GM20000 (cell line): Measurements from ENCODE around the gene PANK2.

Source experiments
- DNase-seq: peaks from one replicate; pipeline ENCODE4 v3.0.0; 2012; ENCODE audit warnings: low spot score
- CTCF ChIP-seq: IDR thresholded peaks from 2 replicates; pipeline ENCODE4 v1.5.1; 2012; ENCODE audit warnings: mild to moderate bottlenecking, control low read depth; ENCODE audit errors: extremely low read depth, missing control alignments

Gene PANK2

DNA sequence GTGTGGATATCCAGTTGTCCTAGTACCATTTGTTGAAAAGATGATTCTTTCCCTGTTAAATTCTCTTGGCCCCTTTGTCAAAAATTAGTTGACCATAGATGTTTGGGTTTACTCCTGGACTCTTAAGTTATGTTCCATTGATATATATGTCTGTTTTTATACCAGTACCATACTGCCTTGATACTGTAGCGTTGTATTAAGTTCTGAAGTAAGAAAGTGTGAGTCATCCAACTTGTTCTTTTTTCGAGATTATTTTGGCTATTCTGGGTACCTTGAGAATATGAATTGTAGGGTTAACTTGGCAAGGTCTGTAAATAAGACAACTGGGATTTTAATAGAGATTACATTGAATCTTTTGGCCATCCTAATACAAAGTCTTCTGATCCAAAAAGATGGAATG is 26.5 kb downstream of the PANK2 start:
- TF ChIP-seq CTCF, result no peak
- DNase-seq, result no peak

- DNase-seq, result no peak
- no peak for TF ChIP-seq CTCF
Observed at GRCh38 chr20:3916364-3916763, 27.2 kb downstream of the PANK2 start.

DNA sequence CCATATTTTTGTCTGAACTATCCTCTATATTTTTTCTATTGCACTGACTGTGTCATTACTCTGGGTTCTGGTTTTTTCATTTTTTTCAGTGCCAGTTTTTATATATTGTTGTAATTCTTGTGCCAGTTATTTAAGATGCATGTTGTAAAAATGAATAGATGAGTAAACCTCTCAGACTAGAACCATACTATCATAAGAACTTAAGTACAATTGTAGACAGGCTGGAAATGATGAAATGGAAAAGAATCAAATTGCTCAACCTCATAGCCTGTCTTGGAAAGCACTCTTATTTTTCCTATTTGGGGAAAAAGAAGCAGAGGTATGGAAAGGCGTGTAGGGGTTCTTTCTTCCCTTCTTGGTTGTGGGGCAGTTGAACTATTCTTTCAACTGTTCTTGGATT is 30.2 kb downstream of the PANK2 start:
- TF ChIP-seq CTCF, result no peak
- DNase-seq, result no peak

DNA sequence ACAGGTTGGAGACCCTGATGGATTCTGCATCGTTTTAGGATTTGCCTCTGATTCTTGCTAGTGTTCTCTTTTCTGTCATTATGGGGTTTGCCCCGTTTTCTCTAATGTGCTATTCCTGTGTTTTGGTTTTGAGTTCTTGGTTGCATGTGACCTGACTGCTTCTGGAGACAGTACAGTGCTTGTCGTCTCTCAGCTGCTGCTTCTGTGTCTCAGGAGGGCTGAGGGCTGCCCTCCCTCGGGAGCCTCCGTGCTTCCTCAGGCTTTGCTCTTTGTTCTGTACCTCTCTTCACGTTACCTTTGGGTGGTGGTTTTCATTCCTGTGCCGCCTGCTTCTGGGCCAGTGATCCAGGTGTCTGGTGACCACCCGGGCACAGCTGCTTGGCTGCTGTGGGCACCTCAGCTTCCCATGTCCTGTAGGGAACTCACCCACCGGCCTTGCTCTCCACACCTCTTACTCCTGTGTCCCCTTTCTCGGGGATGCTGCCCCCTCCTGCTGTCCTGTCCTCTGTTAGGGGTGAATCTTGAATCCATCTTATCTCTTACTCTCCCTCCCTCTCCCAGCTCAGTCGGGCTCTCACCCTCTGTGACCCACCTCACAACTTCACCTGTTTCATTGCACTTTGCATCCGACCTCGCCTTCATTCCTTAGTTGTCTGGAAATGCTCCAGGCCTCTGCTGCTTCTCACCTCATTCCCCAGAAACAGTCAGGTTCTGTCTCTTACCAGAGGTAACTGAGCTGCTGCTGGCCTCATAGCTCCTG is 33.2 kb downstream of the PANK2 start:
- TF ChIP-seq CTCF, result no peak
- no peak for DNase-seq

DNA sequence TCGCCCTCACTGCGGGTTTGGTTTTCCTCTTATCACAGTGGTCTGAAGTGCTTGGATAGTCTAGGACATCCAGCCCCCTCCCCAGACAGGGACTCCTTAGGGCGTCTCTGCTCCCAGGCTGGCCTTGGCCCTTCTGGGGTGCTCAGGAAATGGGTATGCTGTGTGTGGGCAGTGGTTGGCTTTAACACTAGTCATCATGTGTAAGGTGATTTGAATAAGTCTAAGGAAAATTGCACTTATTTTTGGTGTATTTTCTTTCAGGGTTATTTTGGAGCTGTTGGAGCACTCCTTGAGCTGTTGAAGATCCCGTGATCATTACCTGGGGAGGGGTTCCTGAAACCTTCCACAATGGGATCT is 33.8 kb downstream of the PANK2 start:
- no peak for DNase-seq
- TF ChIP-seq CTCF, result no peak

DNA sequence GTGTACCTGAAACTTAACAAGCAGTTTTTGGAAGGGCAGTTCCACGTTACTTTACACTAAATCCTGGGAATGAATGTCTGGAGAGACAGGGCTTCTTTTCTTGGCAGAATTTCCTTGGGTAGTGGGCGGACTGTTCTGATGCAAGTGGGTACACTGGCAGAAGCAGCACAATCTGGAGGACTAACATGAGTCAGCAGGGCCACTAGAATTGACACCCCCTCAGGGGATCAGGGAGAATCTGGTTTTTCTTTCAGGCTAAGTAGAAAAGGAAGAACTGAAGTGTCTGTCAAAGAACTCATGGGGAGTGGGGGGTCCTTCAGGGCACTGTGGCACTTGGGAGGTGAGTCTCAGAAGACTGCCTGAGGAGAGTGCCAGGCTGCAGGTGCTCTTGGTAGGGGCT is 34.6 kb downstream of the PANK2 start:
- no peak for TF ChIP-seq CTCF
- no peak for DNase-seq

DNA sequence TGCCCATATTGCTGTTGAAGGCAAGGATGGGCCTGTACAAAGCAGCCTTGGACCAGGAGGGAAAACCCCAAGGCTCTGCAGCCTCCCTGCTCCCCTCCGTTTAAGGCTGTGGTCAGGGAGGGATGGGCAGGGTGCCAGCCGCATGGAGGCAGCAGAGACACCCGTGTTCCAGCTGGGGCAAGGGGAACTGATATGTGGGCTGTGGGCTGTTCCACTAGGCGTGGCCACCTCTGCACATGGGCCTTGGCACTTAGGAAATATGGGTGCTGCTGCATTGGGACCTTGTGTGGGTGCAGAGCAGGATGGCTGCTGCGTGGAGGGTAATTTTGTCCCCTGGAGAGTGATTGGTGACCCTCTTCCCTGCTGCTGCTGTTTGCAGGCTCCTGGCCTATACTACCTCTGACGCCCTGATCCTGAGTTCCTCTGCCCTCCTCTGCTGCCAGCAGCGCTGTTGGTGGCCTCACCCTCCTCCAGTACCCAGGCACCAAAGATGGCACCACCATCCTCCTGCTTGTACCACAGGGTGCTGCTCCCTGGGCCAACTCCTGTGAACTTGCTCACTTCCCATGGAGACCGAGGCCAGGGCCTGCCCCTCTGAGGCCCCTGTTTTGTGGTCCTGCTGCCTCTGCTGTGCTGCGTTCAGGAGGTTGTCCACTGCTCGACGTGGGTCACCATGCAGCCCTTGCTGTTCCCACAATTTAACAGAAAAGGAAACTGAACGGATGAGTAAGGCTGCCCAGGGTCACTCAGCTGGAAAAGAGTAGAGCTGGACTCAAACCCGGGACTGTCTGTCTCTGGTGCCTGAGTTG is 35.3 kb downstream of the PANK2 start:
- no peak for TF ChIP-seq CTCF
- DNase-seq, result no peak
